ENCODE results near the gene NDUFAF2. TPM values are rescaled to one million over a fixed set of nuclear protein-coding genes. Genes with fewer than 3 reads are reported as not detected.

The NDUFAF2 gene
- total and polyA plus RNA-seq, 10 of the 15 experiments (the other 5 are each of a cell fraction or from before 2014, with no cell fraction given) = 22.4 to 121 (median 65.3) TPM

- POLR2A ChIA-PET = no interaction called here
- WGBS (ENCODE audit: insufficient coverage, insufficient replicate concordance, low lambda C conversion rate, missing lambda C conversion rate) = 0% methylated on average over 1 of the region's 1 CpG
- SMC1A ChIA-PET (ENCODE audit: uncharacterized antibody, unreplicated experiment) = no interaction called here
Measured at GRCh38 chr5:61048534-61048933, 103.5 kb downstream of the NDUFAF2 start.

More at GRCh38 chr5:61048534-61048933, 103.5 kb downstream of the NDUFAF2 start:
- H3K4me3 ChIP-seq = no peak overlapping the region
- ChIA-PET CTCF (no interaction called here), RAD21 (ENCODE audit: unreplicated experiment) (no interaction called here)
- H3K9ac ChIP-seq (ENCODE audit: control insufficient read depth, insufficient read depth, low read length) = no peak overlapping the region
- intact Hi-C loops (cut with micrococcal nuclease; ENCODE audit: unreplicated experiment) (no loop called here), in situ Hi-C loops (cut with MboI) (no loop called here)
- no peaks in the 10 kb centered on the region; a peak in 1 of 4 replicates for H3K36me3 ChIP-seq (ENCODE audit: control insufficient read depth in 2 of 2, insufficient read depth in 2 of 2, low read length in 1 of 2)
- peaks cover 3% of the 10 kb centered on the region; the same call in 1 of the 2 replicates for H3K4me1 ChIP-seq (ENCODE audit: control insufficient read depth, insufficient read depth, low read length)
- H3K4me2 ChIP-seq (ENCODE audit: control insufficient read depth, insufficient read depth) = no peak overlapping the region
- ATAC-seq (no peak), FAIRE-seq (no peak), DNase-seq (ENCODE audit: low read depth, low spot score) (no peak)
- H3K27me3 ChIP-seq (replicated peaks in 1 of 2; ENCODE audit: control insufficient read depth in 2 of 2, insufficient read depth in 2 of 2, low read length in 1 of 2) = no peaks in the 10 kb centered on the region
- H3K27ac ChIP-seq (ENCODE audit: control insufficient read depth, insufficient read depth) = no peak overlapping the region
- no TSS peak for BruUV-seq (replicated peaks)
- TF ChIP-seq TBL1XR1 (IDR thresholded peaks at IDR 0.05; ENCODE audit: low read depth, low read length) = no peak
- no peak for TF ChIP-seq PML (IDR thresholded peaks at IDR 0.05; ENCODE audit: low read length)
- no peak for TF ChIP-seq USF1 (IDR thresholded peaks at IDR 0.05; ENCODE audit: borderline replicate concordance, extremely low read length, insufficient read depth, low read depth, low read length)
- no peak for TF ChIP-seq E2F8 (IDR thresholded peaks at IDR 0.05; ENCODE audit: low read depth, partially characterized antibody)
- no peak for TF ChIP-seq MTA3 (IDR thresholded peaks at IDR 0.05; ENCODE audit: borderline replicate concordance, low read length)
- TF ChIP-seq SIX5 (IDR thresholded peaks at IDR 0.05; ENCODE audit: low read depth, low read length, severe bottlenecking) = no peak
- no peak for TF ChIP-seq SREBF2 (IDR thresholded peaks at IDR 0.05; ENCODE audit: low read length)
- no peak for TF ChIP-seq FOS (IDR thresholded peaks at IDR 0.05; ENCODE audit: borderline replicate concordance, extremely low read depth, insufficient read length)
- no peak for TF ChIP-seq CREB1 (IDR thresholded peaks at IDR 0.05; ENCODE audit: low read depth)
- TF ChIP-seq, protein P1, sequence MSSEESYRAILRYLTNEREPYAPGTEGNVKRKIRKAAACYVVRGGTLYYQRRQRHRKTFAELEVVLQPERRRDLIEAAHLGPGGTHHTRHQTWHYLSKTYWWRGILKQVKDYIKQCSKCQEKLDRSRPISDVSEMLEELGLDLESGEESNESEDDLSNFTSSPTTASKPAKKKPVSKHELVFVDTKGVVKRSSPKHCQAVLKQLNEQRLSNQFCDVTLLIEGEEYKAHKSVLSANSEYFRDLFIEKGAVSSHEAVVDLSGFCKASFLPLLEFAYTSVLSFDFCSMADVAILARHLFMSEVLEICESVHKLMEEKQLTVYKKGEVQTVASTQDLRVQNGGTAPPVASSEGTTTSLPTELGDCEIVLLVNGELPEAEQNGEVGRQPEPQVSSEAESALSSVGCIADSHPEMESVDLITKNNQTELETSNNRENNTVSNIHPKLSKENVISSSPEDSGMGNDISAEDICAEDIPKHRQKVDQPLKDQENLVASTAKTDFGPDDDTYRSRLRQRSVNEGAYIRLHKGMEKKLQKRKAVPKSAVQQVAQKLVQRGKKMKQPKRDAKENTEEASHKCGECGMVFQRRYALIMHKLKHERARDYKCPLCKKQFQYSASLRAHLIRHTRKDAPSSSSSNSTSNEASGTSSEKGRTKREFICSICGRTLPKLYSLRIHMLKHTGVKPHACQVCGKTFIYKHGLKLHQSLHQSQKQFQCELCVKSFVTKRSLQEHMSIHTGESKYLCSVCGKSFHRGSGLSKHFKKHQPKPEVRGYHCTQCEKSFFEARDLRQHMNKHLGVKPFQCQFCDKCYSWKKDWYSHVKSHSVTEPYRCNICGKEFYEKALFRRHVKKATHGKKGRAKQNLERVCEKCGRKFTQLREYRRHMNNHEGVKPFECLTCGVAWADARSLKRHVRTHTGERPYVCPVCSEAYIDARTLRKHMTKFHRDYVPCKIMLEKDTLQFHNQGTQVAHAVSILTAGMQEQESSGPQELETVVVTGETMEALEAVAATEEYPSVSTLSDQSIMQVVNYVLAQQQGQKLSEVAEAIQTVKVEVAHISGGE (CRISPR knock-in tag; IDR thresholded peaks at IDR 0.05) = no peak
- TF ChIP-seq, protein P2, sequence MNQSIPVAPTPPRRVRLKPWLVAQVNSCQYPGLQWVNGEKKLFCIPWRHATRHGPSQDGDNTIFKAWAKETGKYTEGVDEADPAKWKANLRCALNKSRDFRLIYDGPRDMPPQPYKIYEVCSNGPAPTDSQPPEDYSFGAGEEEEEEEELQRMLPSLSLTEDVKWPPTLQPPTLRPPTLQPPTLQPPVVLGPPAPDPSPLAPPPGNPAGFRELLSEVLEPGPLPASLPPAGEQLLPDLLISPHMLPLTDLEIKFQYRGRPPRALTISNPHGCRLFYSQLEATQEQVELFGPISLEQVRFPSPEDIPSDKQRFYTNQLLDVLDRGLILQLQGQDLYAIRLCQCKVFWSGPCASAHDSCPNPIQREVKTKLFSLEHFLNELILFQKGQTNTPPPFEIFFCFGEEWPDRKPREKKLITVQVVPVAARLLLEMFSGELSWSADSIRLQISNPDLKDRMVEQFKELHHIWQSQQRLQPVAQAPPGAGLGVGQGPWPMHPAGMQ (IDR thresholded peaks at IDR 0.05; ENCODE audit: borderline replicate concordance) = no peak
- no peak for TF ChIP-seq CTCF (IDR thresholded peaks at IDR 0.05 in 2 of 3, conservative IDR thresholded peaks at IDR 0.05 in 1 of 3; ENCODE audit: control insufficient read depth in 2 of 3, extremely low read depth in 1 of 3, insufficient read depth in 1 of 3, low read depth in 3 of 3, low read length in 3 of 3)
- no peaks in the 10 kb centered on the region for H3K79me2 ChIP-seq (ENCODE audit: control insufficient read depth, insufficient read depth, low read length)
- no peak overlapping the region for H2AFZ ChIP-seq (ENCODE audit: control insufficient read depth, low read depth, low read length)
- H4K20me1 ChIP-seq (ENCODE audit: control insufficient read depth, insufficient read depth) = no peaks in the 10 kb centered on the region
- H3K9me3 ChIP-seq (replicated peaks; ENCODE audit: control insufficient read depth, insufficient read depth, low read length) = no peaks in the 10 kb centered on the region; the same call in 2 of the 3 replicates
